Muscle of leg (tissue), 11 donors: ENCODE results near the gene IDI2. TPM values are rescaled to one million over a fixed set of nuclear protein-coding genes. Genes with fewer than 3 reads are reported as not detected.
"Not testable (repeated sequence)": the region's sequence is repeated elsewhere in the genome, so short reads cannot be mapped to it uniquely, and the experiment has no call there.

Experiments used
- DNase-seq: peaks from one replicate; pipeline ENCODE4 v3.0.0; 2013
- H3K27ac ChIP-seq: one replicate; pipeline ENCODE4 v1.5.1; 2013; ENCODE audit warnings: mild to moderate bottlenecking, low read length, control low read depth
- H3K27me3 ChIP-seq: one replicate; pipeline ENCODE4 v1.6.1; 2013; ENCODE audit warnings: low read length; ENCODE audit not compliant: control insufficient read depth, insufficient read depth
- H3K36me3 ChIP-seq: one replicate; pipeline ENCODE4 v1.6.1; 2013; ENCODE audit warnings: low read length; ENCODE audit not compliant: control insufficient read depth, insufficient read depth
- H3K4me1 ChIP-seq: one replicate; pipeline ENCODE4 v1.6.1; 2013; ENCODE audit warnings: low read length; ENCODE audit not compliant: control insufficient read depth, insufficient read depth
- H3K4me3 ChIP-seq: one replicate; pipeline ENCODE4 v1.5.1; 2013; ENCODE audit warnings: low read length, control low read depth
- H3K9me3 ChIP-seq: replicated peaks from 2 replicates; pipeline ENCODE4 v1.6.1; 2013; ENCODE audit warnings: low read depth, low read length; ENCODE audit not compliant: control insufficient read depth
- WGBS: methylation state at CpG from one replicate; pipeline ENCODE4 v1.1.5; 2013; ENCODE audit warnings: missing lambda C conversion rate; ENCODE audit not compliant: insufficient coverage; 5-methylcytosine and 5-hydroxymethylcytosine counted together
- polyA plus RNA-seq, 8 donors: library from polyadenylated mRNA; unstranded; fragments of 120-200 nt; gene quantifications; one replicate each; pipeline versions ENCODE4 v1.2.1 to v1.2.3, GENCODE V29; 2013; ENCODE audit warnings: inconsistent platforms in 1 of 8, low replicate concordance in 1 of 8; ENCODE audit not compliant: insufficient read length in 8 of 8, insufficient read depth in 1 of 8
- total RNA-seq: library from RNA; stranded (reverse); fragments of 120-200 nt; gene quantifications from one replicate; pipeline ENCODE4 v1.2.4, GENCODE V29; 2013

Gene IDI2
- total and polyA plus RNA-seq, 9 donors: 0.11 to 0.15 (median 0.11) TPM; not detected in 6

DNA sequence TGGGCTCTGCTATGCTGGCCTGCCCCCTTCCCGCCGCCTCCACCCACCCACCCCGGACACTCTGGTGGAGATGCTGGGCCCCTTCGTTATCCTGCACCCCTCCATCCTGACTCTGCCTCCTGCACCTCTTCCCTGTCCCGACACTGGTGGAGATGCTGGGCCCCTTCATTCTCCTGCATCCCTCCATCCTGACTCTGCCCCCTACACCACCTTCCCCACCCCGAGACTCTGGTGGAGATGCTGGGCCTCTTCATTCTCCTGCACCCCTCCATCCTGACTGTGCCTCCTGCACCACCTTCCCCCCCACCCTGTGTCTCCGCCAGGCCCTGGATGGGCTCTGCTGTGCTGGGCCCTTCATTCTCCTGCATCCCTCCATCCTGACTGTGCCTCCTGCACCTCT lies 15.0 kb downstream of the IDI2 start:
- H3K36me3 ChIP-seq: peaks cover 79% of the 10 kb centered on the region
- H3K4me1 ChIP-seq: no peaks in the 10 kb centered on the region
- H3K9me3 ChIP-seq: no peaks in the 10 kb centered on the region
- no peak for DNase-seq
- no peak overlapping the region for H3K27ac ChIP-seq
- no peak overlapping the region for H3K4me3 ChIP-seq
- H3K27me3 ChIP-seq: no peaks in the 10 kb centered on the region
- WGBS: 98% methylated on average over 7 of the region's 7 CpGs

DNA sequence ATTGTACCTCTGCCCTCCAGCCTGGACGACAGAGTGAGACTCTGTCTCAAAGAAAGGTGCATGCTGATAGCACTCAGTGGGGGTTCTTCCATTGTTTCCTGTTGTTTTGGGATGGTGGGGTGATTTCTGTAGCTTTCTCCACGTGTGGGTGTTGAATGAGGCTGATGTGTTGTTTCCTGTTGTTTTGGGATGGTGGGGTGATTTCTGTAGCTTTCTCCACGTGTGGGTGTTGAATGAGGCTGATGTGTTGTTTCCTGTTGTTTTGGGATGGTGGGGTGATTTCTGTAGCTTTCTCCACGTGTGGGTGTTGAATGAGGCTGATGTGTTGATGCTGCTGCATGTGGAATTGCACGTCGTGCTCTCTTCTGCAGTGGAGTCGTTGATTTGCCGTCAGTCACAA lies 15.7 kb downstream of the IDI2 start:
- not testable (repeated sequence) for H3K27me3 ChIP-seq, H3K27ac ChIP-seq, H3K9me3 ChIP-seq, H3K4me3 ChIP-seq, DNase-seq, H3K4me1 ChIP-seq
- H3K36me3 ChIP-seq: peaks cover 82% of the 10 kb centered on the region
- 71% methylated on average over 4 of the region's 8 CpGs for WGBS

DNA sequence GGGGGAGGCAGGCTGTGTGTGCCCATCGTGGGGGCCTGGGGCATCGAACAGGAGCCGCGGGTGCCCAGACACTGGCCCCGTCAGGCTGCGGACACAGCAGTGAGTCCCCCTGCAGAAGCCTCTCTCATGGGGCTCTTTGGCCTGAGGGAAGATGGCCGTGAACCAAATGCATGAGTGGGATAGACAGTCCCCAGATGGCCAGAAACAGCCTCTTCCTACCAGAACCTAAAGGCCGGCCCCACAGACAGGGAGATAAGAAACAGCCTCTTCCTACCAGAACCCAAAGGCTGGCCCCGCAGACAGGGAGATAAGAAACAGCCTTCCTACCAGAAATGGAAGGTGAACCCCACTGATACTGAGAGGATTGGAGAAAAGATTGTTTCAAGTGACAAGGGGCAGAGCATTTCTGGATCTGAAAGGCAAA lies 16.6 kb downstream of the IDI2 start:
- Histone ChIP-seq H3K36me3 (peaks cover 86% of the 10 kb centered on the region), H3K4me3 (no peak overlapping the region), H3K9me3 (peaks cover under 1% of the 10 kb centered on the region), H3K27ac (no peak overlapping the region), H3K27me3 (no peaks in the 10 kb centered on the region), H3K4me1 (no peaks in the 10 kb centered on the region)
- DNase-seq: no peak
- WGBS: 100% methylated on average over 4 of the region's 9 CpGs

DNA sequence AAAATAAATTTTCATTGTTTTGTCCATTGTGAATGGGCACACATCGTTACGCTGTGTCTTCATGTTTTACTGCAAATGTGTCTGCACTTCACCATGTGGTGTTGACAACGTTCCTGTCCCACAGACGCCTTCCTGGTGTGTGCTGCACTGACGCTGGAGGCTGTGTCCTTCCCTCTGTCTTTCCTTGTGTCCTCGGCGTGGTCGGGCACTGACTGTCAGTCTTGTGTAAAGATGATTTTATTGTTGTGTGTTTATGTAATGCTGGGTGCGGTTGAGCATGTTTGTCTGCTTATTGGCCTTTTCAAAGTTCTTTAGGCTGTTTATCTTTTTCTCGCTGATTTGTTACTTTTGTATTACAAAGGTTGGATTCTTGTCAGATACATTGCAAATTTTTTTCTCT lies 18.1 kb downstream of the IDI2 start:
- no peak for DNase-seq
- Histone ChIP-seq H3K27ac (no peak overlapping the region), H3K36me3 (peaks cover 88% of the 10 kb centered on the region), H3K4me1 (no peaks in the 10 kb centered on the region), H3K4me3 (no peak overlapping the region), H3K27me3 (no peaks in the 10 kb centered on the region), H3K9me3 (peaks cover 13% of the 10 kb centered on the region)
- WGBS: 91% methylated on average over 5 of the region's 10 CpGs

DNA sequence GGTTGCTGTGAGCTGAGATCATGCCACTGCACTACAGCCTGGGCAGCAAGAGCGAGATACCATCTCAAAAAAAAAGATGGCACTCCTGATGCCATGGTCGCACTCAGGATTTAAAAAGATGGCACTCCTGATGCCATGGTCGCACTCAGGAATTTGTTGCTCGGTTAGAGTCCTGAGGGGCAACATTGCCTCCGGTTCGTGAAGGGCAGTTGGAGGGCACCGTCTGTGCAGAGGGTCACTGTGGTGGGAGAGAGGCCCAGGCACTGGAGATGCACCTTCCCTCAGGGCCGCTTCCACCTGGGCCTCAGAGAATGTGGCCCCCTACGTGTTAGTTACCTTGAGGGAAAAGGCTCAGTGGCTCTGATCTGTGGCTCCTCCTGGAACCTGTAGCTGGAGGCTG lies 19.1 kb downstream of the IDI2 start:
- H3K4me1 ChIP-seq: no peaks in the 10 kb centered on the region
- H3K36me3 ChIP-seq: peaks cover 85% of the 10 kb centered on the region
- WGBS: 97% methylated on average over 8 of the region's 9 CpGs
- H3K4me3 ChIP-seq: no peak overlapping the region
- H3K27ac ChIP-seq: no peak overlapping the region
- H3K9me3 ChIP-seq: peaks cover 19% of the 10 kb centered on the region
- no peaks in the 10 kb centered on the region for H3K27me3 ChIP-seq
- no peak for DNase-seq

DNA sequence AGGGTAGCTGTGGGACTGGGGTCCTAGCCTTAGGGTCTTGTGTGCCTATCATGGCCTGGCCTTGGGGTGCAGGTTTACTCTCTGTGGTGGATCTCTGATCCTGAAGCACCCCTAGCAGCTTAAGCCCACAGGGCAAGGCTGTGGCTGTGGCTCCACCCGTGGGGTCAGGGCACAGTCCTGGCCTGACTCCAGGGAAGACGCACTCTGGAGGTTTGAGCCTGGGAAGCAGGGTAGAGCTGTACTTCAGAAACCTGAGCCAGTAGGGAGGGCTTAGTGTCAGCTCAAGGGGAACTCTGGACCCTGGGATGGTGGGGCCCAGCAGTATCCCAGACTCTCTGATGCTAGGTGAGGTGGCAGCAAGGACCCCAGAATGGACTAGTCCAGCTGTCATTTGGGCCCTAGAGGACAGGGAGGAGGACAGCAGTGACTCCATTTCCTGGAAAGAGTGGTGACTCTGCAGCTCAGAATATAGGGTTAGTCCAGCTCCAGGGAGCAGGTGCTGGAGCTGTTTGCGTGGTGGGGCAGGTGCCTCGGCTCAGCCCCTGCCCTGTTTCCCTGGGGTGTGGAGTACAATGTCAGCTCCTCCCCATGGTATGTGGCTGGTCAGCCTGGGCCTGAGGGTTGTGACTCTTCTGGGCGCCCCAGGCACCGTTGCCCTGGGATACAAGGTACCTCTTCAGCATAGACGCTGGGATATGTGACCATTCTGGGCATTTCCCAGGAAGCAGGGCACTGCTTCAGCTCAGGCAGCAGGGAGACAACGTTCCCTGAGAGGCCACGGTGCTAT lies 21.6 kb downstream of the IDI2 start:
- H3K4me3 ChIP-seq: no peak overlapping the region
- peaks cover 83% of the 10 kb centered on the region for H3K36me3 ChIP-seq
- H3K4me1 ChIP-seq: no peaks in the 10 kb centered on the region
- peaks cover 22% of the 10 kb centered on the region for H3K9me3 ChIP-seq
- no peak for DNase-seq
- no peak overlapping the region for H3K27ac ChIP-seq
- H3K27me3 ChIP-seq: no peaks in the 10 kb centered on the region
- 94% methylated on average over 9 of the region's 9 CpGs for WGBS

DNA sequence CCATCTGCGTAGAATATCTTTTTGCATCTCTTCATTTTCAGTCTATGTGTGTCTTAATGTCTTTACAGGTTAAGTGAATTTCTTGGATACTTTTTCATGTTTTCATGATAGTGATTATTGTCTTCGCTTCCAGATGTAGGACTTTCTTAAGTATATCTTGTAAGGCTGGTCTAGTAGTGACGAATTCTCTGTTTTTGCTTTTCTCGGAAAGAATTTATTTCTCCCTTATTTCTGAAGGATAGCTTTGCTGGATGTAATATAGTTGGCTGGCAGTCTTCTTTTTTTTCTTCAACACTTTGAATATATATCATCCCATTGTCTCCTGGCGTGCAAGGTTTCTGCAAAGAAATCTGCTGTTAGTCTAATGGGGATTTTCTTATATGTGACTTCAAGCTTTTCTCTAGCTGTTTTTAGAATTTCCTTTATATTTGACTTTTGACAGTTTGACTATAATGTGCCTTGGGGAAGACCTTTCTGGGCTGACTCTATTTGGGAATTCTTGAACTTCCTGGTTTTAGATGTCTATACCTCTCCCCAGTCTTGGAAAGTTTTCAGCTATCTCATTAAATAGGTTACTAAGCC lies 23.1 kb downstream of the IDI2 start:
- Histone ChIP-seq H3K4me3 (no peak overlapping the region), H3K9me3 (peaks cover 22% of the 10 kb centered on the region), H3K27me3 (no peaks in the 10 kb centered on the region), H3K4me1 (no peaks in the 10 kb centered on the region), H3K36me3 (peaks cover 84% of the 10 kb centered on the region), H3K27ac (no peak overlapping the region)
- peak; percentile 13 for DNase-seq
- no CpG with 5 or more reads among the region's 5 CpGs for WGBS

DNA sequence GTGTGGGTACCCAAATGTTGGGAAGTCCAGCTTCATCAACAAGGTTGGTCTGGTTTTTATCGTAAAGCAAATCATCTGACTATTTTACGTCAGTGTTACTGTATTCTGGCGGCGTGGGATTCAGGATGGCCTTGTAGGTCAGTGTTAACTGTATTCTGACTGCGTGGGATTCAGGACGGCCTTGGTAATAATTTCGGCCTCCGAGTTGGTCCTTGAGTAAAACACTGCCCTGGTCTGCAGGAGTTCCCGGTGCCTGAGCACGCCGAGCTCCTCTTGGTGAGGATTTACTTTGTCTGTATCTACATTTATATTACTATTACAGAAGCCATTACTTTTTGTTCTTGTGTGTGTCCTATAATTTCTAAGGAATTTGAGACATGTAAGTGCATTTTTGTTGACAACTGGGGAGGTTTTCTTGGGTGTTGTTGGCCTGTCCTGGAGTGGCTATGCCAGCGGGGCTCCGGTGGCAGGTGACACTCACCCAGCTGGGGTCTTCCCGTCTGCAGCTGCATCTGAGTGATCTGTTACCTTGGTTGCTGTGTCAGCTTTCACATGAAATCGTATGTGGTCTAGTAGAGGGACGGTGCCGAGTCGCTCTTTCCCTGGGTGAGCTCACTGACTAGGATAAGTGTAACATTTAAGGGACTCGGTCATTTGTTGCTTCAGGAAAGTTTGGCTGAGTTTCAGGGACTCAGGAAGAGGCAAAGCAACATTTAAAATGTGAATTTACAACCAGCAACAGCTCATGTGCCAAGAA lies 28.2 kb downstream of the IDI2 start:
- WGBS: 83% methylated on average over 9 of the region's 19 CpGs
- Histone ChIP-seq H3K4me1 (no peaks in the 10 kb centered on the region), H3K9me3 (peaks cover 8% of the 10 kb centered on the region), H3K4me3 (no peak overlapping the region), H3K27ac (no peak overlapping the region), H3K27me3 (no peaks in the 10 kb centered on the region), H3K36me3 (peaks cover 78% of the 10 kb centered on the region)
- DNase-seq: no peak

DNA sequence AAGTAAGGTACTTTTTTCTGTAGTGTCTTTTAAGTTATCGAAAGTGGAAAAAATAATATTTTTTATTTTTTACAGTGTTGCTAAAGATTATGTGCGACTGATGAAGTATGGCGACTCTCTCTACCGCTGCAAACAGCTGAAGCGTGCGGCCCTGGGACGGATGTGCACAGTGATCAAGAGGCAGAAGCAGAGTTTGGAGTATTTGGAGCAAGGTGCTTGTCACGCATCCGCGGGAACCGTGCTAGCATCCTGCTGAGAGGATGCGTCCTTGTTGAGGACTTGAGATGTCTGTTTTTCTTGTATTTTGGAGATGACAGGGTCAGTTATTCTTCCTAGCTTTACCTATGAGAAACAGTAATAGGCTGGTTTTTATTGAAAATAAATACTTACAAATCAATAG lies 29.6 kb downstream of the IDI2 start:
- Histone ChIP-seq H3K9me3 (peaks cover 3% of the 10 kb centered on the region), H3K4me1 (no peaks in the 10 kb centered on the region), H3K27ac (no peak overlapping the region), H3K36me3 (peaks cover 69% of the 10 kb centered on the region), H3K27me3 (no peaks in the 10 kb centered on the region), H3K4me3 (no peak overlapping the region)
- over 99% methylated on average over 10 of the region's 12 CpGs for WGBS
- no peak for DNase-seq

DNA sequence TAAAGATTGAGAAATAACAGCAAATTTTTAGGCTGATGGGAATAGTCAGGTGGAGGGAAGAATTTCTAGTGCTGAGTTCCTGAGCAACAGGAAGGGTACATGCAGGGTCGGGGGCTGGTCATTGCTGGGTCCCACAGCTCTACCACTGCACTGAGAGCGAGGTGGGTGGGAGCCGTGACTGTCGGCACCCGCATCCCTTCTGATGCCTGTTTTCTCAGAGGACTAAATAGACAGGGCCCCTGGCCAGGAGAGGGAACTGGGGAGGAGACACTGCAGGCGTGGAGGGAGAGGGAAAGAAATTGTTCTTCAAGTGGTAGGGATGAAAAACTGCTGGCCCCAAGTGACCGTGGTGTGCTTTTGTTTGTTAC lies 30.1 kb downstream of the IDI2 start:
- H3K27ac ChIP-seq: no peak overlapping the region
- H3K27me3 ChIP-seq: no peaks in the 10 kb centered on the region
- H3K36me3 ChIP-seq: peaks cover 69% of the 10 kb centered on the region
- no peak overlapping the region for H3K4me3 ChIP-seq
- 91% methylated on average over 7 of the region's 7 CpGs for WGBS
- H3K4me1 ChIP-seq: peaks cover 2% of the 10 kb centered on the region
- H3K9me3 ChIP-seq: peaks cover 1% of the 10 kb centered on the region
- no peak for DNase-seq
